Heart left ventricle (tissue), 16 donors: ENCODE data around the gene UCKL1. TPM values are rescaled to one million over a fixed set of nuclear protein-coding genes. Genes with fewer than 3 reads are reported as not detected.

Experiments used
- ATAC-seq, 4 donors: fragments of 200-7000 bp; cut with Tn5 transposase; one replicate each; pipeline ENCODE4 v1.9.1; 2020 to 2022; ENCODE audit warnings: moderate library complexity in 4 of 4, mild to moderate bottlenecking in 3 of 4, moderate number of reproducible peaks in 1 of 4
- DNase-seq, 5 donors: peaks; one replicate each; pipeline ENCODE4 v3.0.0-alpha.2; 2020
- H3K27ac ChIP-seq, 12 donors: fragments of 200-600 bp; sonication (generic) in 4 of 12; one replicate each; pipeline versions ENCODE4 v1.5.0 to v1.8.0; 2016 to 2022; ENCODE audit warnings: mild to moderate bottlenecking in 2 of 12
- H3K27me3 ChIP-seq, 9 donors: fragments of 200-600 bp; sonication (generic) in 2 of 9; one replicate each; pipeline versions ENCODE4 v1.5.1 to v1.8.0; 2016 to 2022; ENCODE audit warnings: mild to moderate bottlenecking in 3 of 9
- H3K36me3 ChIP-seq, 9 donors: fragments of 200-600 bp; sonication (generic) in 2 of 9; one replicate each; pipeline versions ENCODE4 v1.5.0 to v1.8.0; 2018 to 2022; ENCODE audit warnings: mild to moderate bottlenecking in 2 of 9
- H3K4me1 ChIP-seq, 12 donors: fragments of 200-600 bp; sonication (generic) in 4 of 12; one replicate each; pipeline versions ENCODE4 v1.5.0 to v1.8.0; 2016 to 2022; ENCODE audit warnings: mild to moderate bottlenecking in 3 of 12
- H3K4me3 ChIP-seq, 12 donors: fragments of 200-600 bp; sonication (generic) in 4 of 12; one replicate each; pipeline versions ENCODE4 v1.5.0 to v1.8.0; 2017 to 2022; ENCODE audit warnings: mild to moderate bottlenecking in 9 of 12, moderate library complexity in 4 of 12
- H3K9me3 ChIP-seq, 12 donors: fragments of 200-600 bp; sonication (generic) in 4 of 12; one replicate each; pipeline versions ENCODE4 v1.5.0 to v1.8.0; 2016 to 2022; ENCODE audit warnings: mild to moderate bottlenecking in 1 of 12
- CTCF ChIP-seq, 12 donors: fragments of 200-600 bp; sonication (generic) in 4 of 12; IDR thresholded peaks; one replicate each; pipeline versions ENCODE4 v1.5.0 to v1.8.0; 2018 to 2022; ENCODE audit warnings: antibody characterized with exemption in 12 of 12, mild to moderate bottlenecking in 5 of 12
- POLR2A ChIP-seq, 2 donors: fragments of 450-650 bp; IDR thresholded peaks; one replicate each; pipeline ENCODE4 v1.6.1; 2017; ENCODE audit warnings: antibody characterized with exemption in 2 of 2, mild to moderate bottlenecking in 2 of 2, moderate library complexity in 2 of 2
- WGBS, 4 donors: extraction: QIAGEN DNeasy Blood & Tissue Kit in 2 of 4; methylation state at CpG; one replicate each; pipeline versions ENCODE4 v1.1.5 to v1.1.7; 2013 to 2018; 5-methylcytosine and 5-hydroxymethylcytosine counted together
- intact Hi-C, 10 donors: fragments of 100-400 bp; cut with DNase I; formaldehyde crosslinking; loops; one replicate each; pipeline versions ENCODE4 v1.11.1 to v1.14.2; 2022
- polyA plus RNA-seq, 2 donors: library from polyadenylated mRNA; stranded (reverse); fragments of 200-250 nt; gene quantifications; one replicate each; pipeline ENCODE4 v1.2.3, GENCODE V29; 2013
- total RNA-seq, 9 donors: library from RNA; depleted of rRNA in 2 of 9; stranded (reverse); fragments of >200 nt in 2 of 9; fragmentation: NEBNext Ultra II Directional in 3 of 9; extraction: Animal tissue kit (Norgen Biotek cat#: 25700) in 3 of 9; gene quantifications; one replicate each; pipeline versions ENCODE4 v1.1.0 to v1.2.4, GENCODE V29; 2016 to 2023
- donor health status: ischemic (EF 13 %, LVEDD 7.1; RV severe dilation, severe dysfunction).
- donor health status: healthy with polysubstance abuse.
- donor health status: DM: no; HTN: yes; CAD: no.
- donor health status: DM: no; HTN: no; CAD: no.
- donor health status: ischemic (EF 25% LVEDD 6.9; RV normal size, moderate dysfunction).
- donor health status: ischemic (EF 25% LVEDD 5.7; RV mildly dilated, moderate dysfunction).
- donor health status: healthy.
- donor health status: DM: yes; HTN: yes; CAD: no.
- donor health status: ischemic (EF 35%, LVEDD 5.7; RV mildly dilated, moderate dysfunction).
- donor health status: nonischemic (EF 11% LVEDD 7.7; RV severe dilation, severe dysfunction).
- donor health status: DM: yes; HTN: yes; CAD: no.
- donor health status: PGD.
- donor health status: ischemic (EF 29% LVEDD 5.4; RV normal size, mild dysfunction).
- donor health status: nonischemic (EF 23%, LVEDD 6.1; RV moderate dilation, normal function).

UCKL1 gene
- total and polyA plus RNA-seq, 11 donors, result 27.7 to 49.7 (median 37.5) TPM

GRCh38 chr20:63974402-63975200 lies 18.4 kb upstream of the UCKL1 start:
- no peak for ATAC-seq
- H3K27ac ChIP-seq, result no peak overlapping the region
- intact Hi-C loops, result loop anchor here (1.0 to 10.0 kb wide), 16 partner anchors 60 to 477 kb away; partner anchors contain the start of genes PTK6 (in 6 of the 10), DNAJC5 (in 2 of the 10), EEF1A2 (in 1 of the 10) and TNFRSF6B (in 1 of the 10)
- H3K4me3 ChIP-seq, result no peak overlapping the region
- DNase-seq, result peak in 4 of 5 donors; percentile 8 to 36 (median 28)
- no peaks in the 10 kb centered on the region for H3K9me3 ChIP-seq
- H3K27me3 ChIP-seq, result no peaks in the 10 kb centered on the region
- 73 to 82% (median 76%) methylated on average over 17 to 19 of the region's 19 CpGs for WGBS, 4 donors
- H3K4me1 ChIP-seq, result peaks cover 0 to 43% (median 25%) of the 10 kb centered on the region in 12 donors
- H3K36me3 ChIP-seq, result no peaks in the 10 kb centered on the region
- TF ChIP-seq POLR2A (IDR thresholded peaks at IDR 0.05) (no peak), CTCF (IDR thresholded peaks at IDR 0.05) (no peak)

- Histone ChIP-seq H3K27me3 (no peaks in the 10 kb centered on the region), H3K4me1 (peaks cover 0 to 43% (median 26%) of the 10 kb centered on the region in 12 donors), H3K9me3 (no peaks in the 10 kb centered on the region), H3K4me3 (peak overlapping the region in 9 of 12 donors; percentile 23 to 46 (median 39)), H3K27ac (peak overlapping the region in 9 of 12 donors; percentile 1 to 72 (median 36)), H3K36me3 (no peaks in the 10 kb centered on the region)
- peak; percentile 90 to 94 (median 90) for DNase-seq
- 11 to 13% (median 12%) methylated on average over 29 to 37 of the region's 37 CpGs for WGBS, 4 donors
- ATAC-seq, result peak; percentile 72 to 87 (median 82)
- TF ChIP-seq CTCF (IDR thresholded peaks at IDR 0.05), result peak; percentile 98 to 100 (median 99)
- no peak for TF ChIP-seq POLR2A (IDR thresholded peaks at IDR 0.05)
- intact Hi-C loops, result loop anchor here (1.0 to 10.0 kb wide), 16 partner anchors 59 to 477 kb away; partner anchors contain the start of genes PTK6 (in 6 of the 10), DNAJC5 (in 2 of the 10), EEF1A2 (in 1 of the 10) and TNFRSF6B (in 1 of the 10)
Measured at GRCh38 chr20:63973636-63974401, 17.6 kb upstream of the UCKL1 start.

- H3K4me1 ChIP-seq, result peaks cover 0 to 41% (median 28%) of the 10 kb centered on the region in 12 donors
- intact Hi-C loops, result loop anchor here (1.0 to 10.0 kb wide), 12 partner anchors 58 to 476 kb away; partner anchors contain the start of genes PTK6 (in 3 of the 10), DNAJC5 (in 2 of the 10), EEF1A2 (in 1 of the 10) and TNFRSF6B (in 1 of the 10)
Measured at GRCh38 chr20:63973160-63973479, 16.9 kb upstream of the UCKL1 start.

More at GRCh38 chr20:63973160-63973479, 16.9 kb upstream of the UCKL1 start:
- DNase-seq (peak in 1 of 5 donors; percentile 33), ATAC-seq (no peak)
- TF ChIP-seq POLR2A (IDR thresholded peaks at IDR 0.05), result no peak
- TF ChIP-seq CTCF (IDR thresholded peaks at IDR 0.05), result no peak
- H3K27me3 ChIP-seq, result no peaks in the 10 kb centered on the region
- no peak overlapping the region for H3K4me3 ChIP-seq
- peak overlapping the region in 8 of 12 donors; percentile 1 to 72 (median 34) for H3K27ac ChIP-seq
- H3K36me3 ChIP-seq, result no peaks in the 10 kb centered on the region
- H3K9me3 ChIP-seq, result no peaks in the 10 kb centered on the region
- WGBS, 4 donors, result 91 to 100% (median 91%) methylated on average over 3 of the region's 3 CpGs
